Measurements from ENCODE around the gene LRRN2.

- TF ChIP-seq CTCF (IDR thresholded peaks at IDR 0.05; ENCODE audit: extremely low read depth in 1 of 2, insufficient read depth in 1 of 2, low read depth in 1 of 2, low read length in 2 of 2) (no peak), MAX (IDR thresholded peaks at IDR 0.05; ENCODE audit: insufficient read depth, insufficient read length) (no peak), POLR2A (IDR thresholded peaks at IDR 0.05; ENCODE audit: low read depth, low read length) (no peak), EZH2 (IDR thresholded peaks at IDR 0.05; ENCODE audit: borderline replicate concordance, low read depth, low read length, severe bottlenecking) (no peak), POLR2AphosphoS5 (IDR thresholded peaks at IDR 0.05; ENCODE audit: insufficient read depth, low read depth, low read length) (no peak)
These were observed 37.7 kb upstream of the LRRN2 start for GRCh38 chr1:204723131-204723787.
